ENCODE data around the gene CACNA1B. TPM values are rescaled to one million over a fixed set of nuclear protein-coding genes. Genes with fewer than 3 reads are reported as not detected.

The CACNA1B gene
- total RNA-seq, 2 donors from 2014 or later = 0.26 to 0.99 TPM

DNA sequence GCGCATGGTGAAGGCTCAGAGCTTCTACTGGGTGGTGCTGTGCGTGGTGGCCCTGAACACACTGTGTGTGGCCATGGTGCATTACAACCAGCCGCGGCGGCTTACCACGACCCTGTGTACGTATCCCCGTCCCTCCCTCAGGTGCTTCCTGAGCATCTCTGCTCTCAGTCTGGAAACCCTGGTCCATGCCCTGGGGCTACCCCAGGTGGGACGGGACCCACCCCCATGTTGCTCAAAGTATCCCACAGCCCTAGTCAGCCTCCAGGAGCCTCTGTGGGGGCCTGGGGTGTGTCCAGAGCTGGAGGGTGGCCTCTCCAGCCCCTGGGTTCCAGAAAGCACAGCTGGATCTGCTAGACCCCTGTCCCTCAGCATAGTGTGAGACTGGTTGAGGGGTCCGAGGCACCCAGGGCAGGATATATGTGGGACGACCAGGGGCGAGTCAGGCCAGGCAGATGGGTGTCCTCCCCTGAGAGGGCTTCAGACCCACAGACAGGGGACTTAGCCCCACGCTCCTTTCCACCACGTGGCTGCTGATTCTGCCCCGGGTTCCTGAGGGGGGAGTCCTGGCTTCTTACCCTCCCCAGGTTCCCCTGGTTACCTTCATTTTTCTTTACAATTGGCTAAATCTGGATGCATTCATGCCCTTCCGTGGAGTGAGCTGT, 94.0 kb downstream of the CACNA1B start:
- no peak for TF ChIP-seq POLR2A (IDR thresholded peaks at IDR 0.05)
- no peak for TF ChIP-seq CTCF (IDR thresholded peaks at IDR 0.05)
- no peak overlapping the region for H3K4me3 ChIP-seq
- H3K9me3 ChIP-seq = no peaks in the 10 kb centered on the region
- DNase-seq = no peak
- ATAC-seq = no peak
- WGBS, 2 donors = 75 to 80% methylated on average over 12 to 16 of the region's 16 CpGs
- intact Hi-C loops (cut with DNase I) = no loop called here
- H3K27ac ChIP-seq = no peak overlapping the region
- no peaks in the 10 kb centered on the region for H3K36me3 ChIP-seq (replicated peaks in 1 of 2; ENCODE audit: insufficient read depth in 1 of 2, low read depth in 2 of 2)
- no peaks in the 10 kb centered on the region for H3K27me3 ChIP-seq
- no peaks in the 10 kb centered on the region for H3K4me1 ChIP-seq

DNA sequence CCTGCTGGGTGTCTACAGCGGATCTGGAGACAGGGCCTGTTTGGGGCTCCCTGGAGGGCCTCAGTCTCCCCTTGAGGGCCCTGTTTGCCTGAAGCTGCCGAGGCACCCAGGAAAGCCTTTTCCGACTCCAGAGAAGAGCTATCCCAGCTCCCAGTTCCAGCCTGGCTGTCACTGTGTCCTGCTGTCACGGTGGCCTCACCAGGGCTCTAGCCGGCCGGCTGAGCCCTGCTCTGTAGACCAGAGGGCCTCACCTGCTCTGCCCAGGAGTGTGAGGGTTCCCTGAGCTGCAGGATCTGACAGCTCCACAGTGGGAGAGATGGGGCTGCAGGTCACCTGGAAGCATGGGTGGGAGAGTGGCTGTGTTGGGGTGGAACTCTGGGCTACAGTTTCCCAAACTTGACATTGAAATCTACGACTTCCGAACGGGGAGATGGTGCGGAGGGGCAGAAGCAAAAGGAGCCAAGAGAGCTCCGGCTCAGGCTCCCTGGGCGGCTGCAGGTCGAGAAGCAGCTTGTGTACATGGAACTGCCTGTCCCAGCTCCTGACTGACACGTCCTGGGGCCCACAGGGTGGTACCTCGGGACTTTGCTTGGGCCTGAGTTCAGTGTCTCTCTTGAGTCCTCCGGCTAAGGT, 94.9 kb downstream of the CACNA1B start:
- ATAC-seq (no peak), DNase-seq (no peak)
- no peak for TF ChIP-seq CTCF (IDR thresholded peaks at IDR 0.05)
- TF ChIP-seq POLR2A (IDR thresholded peaks at IDR 0.05) = no peak
- H3K36me3 ChIP-seq (replicated peaks in 1 of 2; ENCODE audit: insufficient read depth in 1 of 2, low read depth in 2 of 2) = no peaks in the 10 kb centered on the region
- no peaks in the 10 kb centered on the region for H3K9me3 ChIP-seq
- no peak overlapping the region for H3K4me3 ChIP-seq
- no peak overlapping the region for H3K27ac ChIP-seq
- intact Hi-C loops (cut with DNase I) = no loop called here
- H3K4me1 ChIP-seq = no peaks in the 10 kb centered on the region
- WGBS, 2 donors = 78 to 88% methylated on average over 6 to 14 of the region's 16 CpGs
- H3K27me3 ChIP-seq = no peaks in the 10 kb centered on the region

- no peaks in the 10 kb centered on the region for H3K36me3 ChIP-seq (replicated peaks in 1 of 2; ENCODE audit: insufficient read depth in 1 of 2, low read depth in 2 of 2)
- H3K9me3 ChIP-seq = no peaks in the 10 kb centered on the region
- ATAC-seq (no peak), DNase-seq (no peak)
- no peaks in the 10 kb centered on the region for H3K27me3 ChIP-seq
- H3K4me1 ChIP-seq = no peaks in the 10 kb centered on the region
- TF ChIP-seq POLR2A (IDR thresholded peaks at IDR 0.05) (no peak), CTCF (IDR thresholded peaks at IDR 0.05) (no peak)
- no peak overlapping the region for H3K27ac ChIP-seq
- intact Hi-C loops (cut with DNase I) = no loop called here
- no peak overlapping the region for H3K4me3 ChIP-seq
- WGBS, 2 donors = 73% methylated on average over 13 of the region's 13 CpGs; no CpG with 5 or more reads in 1 of the 2 donors
Measured at GRCh38 chr9:137972988-137973470, 95.4 kb downstream of the CACNA1B start.

GRCh38 chr9:137973829-137974416, 96.3 kb downstream of the CACNA1B start:
- Histone ChIP-seq H3K4me3 (no peak overlapping the region), H3K27me3 (no peaks in the 10 kb centered on the region), H3K27ac (no peak overlapping the region), H3K36me3 (replicated peaks in 1 of 2; ENCODE audit: insufficient read depth in 1 of 2, low read depth in 2 of 2) (no peaks in the 10 kb centered on the region), H3K9me3 (no peaks in the 10 kb centered on the region), H3K4me1 (no peaks in the 10 kb centered on the region)
- TF ChIP-seq CTCF (IDR thresholded peaks at IDR 0.05) = no peak
- no peak for TF ChIP-seq POLR2A (IDR thresholded peaks at IDR 0.05)
- 46 to 70% methylated on average over 2 to 10 of the region's 10 CpGs for WGBS, 2 donors
- intact Hi-C loops (cut with DNase I) = no loop called here
- ATAC-seq (no peak), DNase-seq (no peak)
